ENCODE data around the gene ITGB7.

Gene ITGB7

DNA sequence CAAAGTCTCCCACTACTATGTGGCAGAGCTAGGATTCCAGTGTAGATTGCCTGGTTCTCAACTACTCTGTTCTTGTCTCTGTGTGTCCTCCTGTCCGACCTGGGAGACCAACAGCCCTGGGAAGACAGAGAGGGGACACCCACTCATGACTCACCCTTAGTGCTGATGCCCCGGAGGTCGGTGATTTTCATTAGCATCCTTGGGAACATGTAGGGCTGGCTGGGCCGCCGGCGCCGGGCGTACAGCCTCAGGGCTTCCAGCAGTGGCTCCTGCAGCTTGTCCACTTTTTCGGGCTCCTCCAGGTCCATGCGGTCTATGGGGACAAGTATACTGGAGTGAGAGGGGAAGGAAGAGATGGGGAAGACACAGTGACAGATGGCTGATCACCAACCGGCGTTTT, 5.9 kb upstream of the ITGB7 start:
- Histone ChIP-seq H3K4me3 (ENCODE audit: control insufficient read depth in 1 of 7, extremely low read depth in 1 of 7, insufficient read depth in 4 of 7, low read depth in 2 of 7, low read length in 6 of 7) (no peak overlapping the region), H3K36me3 (ENCODE audit: control insufficient read depth in 4 of 4, insufficient read depth in 4 of 4, low read length in 3 of 4) (peaks cover 0 to 5% (median 2%) of the 10 kb centered on the region in 4 experiments), H3K9me3 (ENCODE audit: control extremely low read depth in 1 of 5, control insufficient read depth in 4 of 5, insufficient read depth in 2 of 5, low read depth in 1 of 5, low read length in 4 of 5) (no peaks in the 10 kb centered on the region), H3K4me1 (ENCODE audit: control extremely low read depth in 1 of 4, control insufficient read depth in 4 of 4, insufficient read depth in 4 of 4, low read length in 3 of 4) (peaks cover 5 to 65% (median 55%) of the 10 kb centered on the region in 4 experiments), H3K27me3 (replicated peaks in 2 of 5; ENCODE audit: control insufficient read depth in 4 of 5, insufficient read depth in 5 of 5, low read length in 4 of 5) (no peaks in the 10 kb centered on the region), H3K27ac (ENCODE audit: insufficient read depth in 1 of 2, low read depth in 1 of 2, low read length in 2 of 2, poor library complexity in 1 of 2, severe bottlenecking in 2 of 2) (no peak overlapping the region)
- WGBS (ENCODE audit: insufficient coverage) = 67% methylated on average over 11 of the region's 12 CpGs
- CTCF ChIA-PET = interaction anchor here (0.8 to 18.0 kb wide), 15 partner anchors 13 to 303 kb away, joined by 3 to 399 read pairs (median 23); partner anchors contain the start of genes AAAS, CSAD, ESPL1 and MYG1
- POLR2A ChIA-PET = interaction anchor here (1.0 kb wide), 1 partner anchor 39 kb away, joined by 3 read pairs; a partner anchor contains a TSS
- no peak for DNase-seq

DNA sequence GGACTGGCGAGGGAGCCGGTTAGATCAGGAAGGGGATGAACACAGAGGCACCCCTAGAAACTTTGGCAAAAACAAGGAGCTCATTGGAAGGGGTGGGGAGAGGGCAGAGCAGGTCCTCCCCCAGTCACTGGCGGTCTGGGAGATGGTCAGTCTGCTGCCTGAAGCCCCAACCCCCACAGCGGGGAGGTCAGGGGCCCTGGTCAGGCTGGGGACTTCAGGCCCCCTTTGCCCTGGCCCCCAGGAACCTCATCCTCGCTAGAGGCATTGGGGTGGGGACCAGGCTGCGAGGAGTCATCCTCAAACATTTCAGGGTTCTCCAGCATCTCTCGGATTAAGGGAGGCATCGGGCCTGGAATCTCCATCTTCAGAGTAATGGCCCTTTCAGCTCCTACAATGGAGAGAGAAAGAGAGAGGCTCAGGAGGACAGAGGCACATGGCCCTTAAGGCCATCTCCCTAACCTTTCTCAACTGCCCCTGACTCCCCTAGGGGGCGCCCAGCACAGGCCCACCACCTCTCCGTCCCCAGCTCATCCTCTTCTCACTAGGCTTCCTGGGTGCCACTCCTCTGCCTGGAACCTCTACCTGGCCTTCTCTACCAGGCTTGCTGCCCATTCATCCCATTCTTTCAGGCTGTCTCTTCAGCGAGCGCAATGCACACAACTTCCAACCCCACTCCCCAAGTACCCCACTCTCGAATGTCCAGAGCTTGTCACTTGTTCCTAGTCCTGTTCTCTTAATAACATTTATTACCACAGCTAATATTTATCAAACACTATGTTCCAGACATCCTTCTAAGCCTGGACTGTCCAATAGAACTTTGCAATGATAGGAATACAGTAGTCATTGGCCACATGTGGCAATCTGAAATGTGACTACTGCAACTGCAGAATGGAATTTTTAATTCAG, 4.7 kb upstream of the ITGB7 start:
- WGBS (ENCODE audit: insufficient coverage) = 89% methylated on average over 10 of the region's 13 CpGs
- POLR2A ChIA-PET = no interaction called here
- Histone ChIP-seq H3K9me3 (ENCODE audit: control extremely low read depth in 1 of 5, control insufficient read depth in 4 of 5, insufficient read depth in 2 of 5, low read depth in 1 of 5, low read length in 4 of 5) (no peaks in the 10 kb centered on the region), H3K27me3 (replicated peaks in 2 of 5; ENCODE audit: control insufficient read depth in 4 of 5, insufficient read depth in 5 of 5, low read length in 4 of 5) (no peaks in the 10 kb centered on the region), H3K4me3 (ENCODE audit: control insufficient read depth in 1 of 7, extremely low read depth in 1 of 7, insufficient read depth in 4 of 7, low read depth in 2 of 7, low read length in 6 of 7) (no peak overlapping the region), H3K27ac (ENCODE audit: insufficient read depth in 1 of 2, low read depth in 1 of 2, low read length in 2 of 2, poor library complexity in 1 of 2, severe bottlenecking in 2 of 2) (no peak overlapping the region), H3K36me3 (ENCODE audit: control insufficient read depth in 4 of 4, insufficient read depth in 4 of 4, low read length in 3 of 4) (peaks cover 0 to 5% (median 2%) of the 10 kb centered on the region in 4 experiments), H3K4me1 (ENCODE audit: control extremely low read depth in 1 of 4, control insufficient read depth in 4 of 4, insufficient read depth in 4 of 4, low read length in 3 of 4) (peaks cover 8 to 65% (median 53%) of the 10 kb centered on the region in 4 experiments)
- DNase-seq = no peak
- CTCF ChIA-PET = interaction anchor here (0.9 to 18.0 kb wide), 17 partner anchors 12 to 204 kb away, joined by 3 to 399 read pairs (median 18); partner anchors contain the start of genes AAAS, CSAD, ESPL1 and MYG1

DNA sequence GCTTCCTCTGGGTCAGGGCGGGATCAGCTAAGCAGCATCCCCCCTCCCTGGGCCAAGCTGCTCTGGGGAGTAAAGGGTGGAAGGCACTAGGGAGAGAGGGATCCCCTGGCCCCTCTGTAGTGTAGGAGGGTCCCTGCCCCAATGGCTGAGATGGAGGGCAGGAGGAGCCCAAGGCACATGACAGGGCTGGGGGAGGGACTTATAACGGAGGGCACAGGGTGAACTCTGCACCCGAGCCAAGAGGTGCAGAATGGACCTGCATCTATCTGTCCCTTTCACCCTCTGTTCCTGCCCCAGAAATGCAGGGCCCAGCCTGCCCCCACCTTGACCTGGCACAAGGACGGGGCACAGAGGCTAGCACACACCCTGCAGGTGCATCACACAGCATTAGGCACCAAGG, 3.8 kb upstream of the ITGB7 start:
- H3K9me3 ChIP-seq (ENCODE audit: control extremely low read depth in 1 of 5, control insufficient read depth in 4 of 5, insufficient read depth in 2 of 5, low read depth in 1 of 5, low read length in 4 of 5) = no peaks in the 10 kb centered on the region
- peaks cover 0 to 5% (median 2%) of the 10 kb centered on the region in 4 experiments for H3K36me3 ChIP-seq (ENCODE audit: control insufficient read depth in 4 of 4, insufficient read depth in 4 of 4, low read length in 3 of 4)
- no peak overlapping the region for H3K27ac ChIP-seq (ENCODE audit: insufficient read depth in 1 of 2, low read depth in 1 of 2, low read length in 2 of 2, poor library complexity in 1 of 2, severe bottlenecking in 2 of 2)
- CTCF ChIA-PET = interaction anchor here (1.4 to 18.0 kb wide), 11 partner anchors 11 to 135 kb away, joined by 5 to 399 read pairs (median 35); partner anchors contain the start of genes AAAS, CSAD, ESPL1 and MYG1
- WGBS (ENCODE audit: insufficient coverage) = 93% methylated on average over 2 of the region's 4 CpGs
- POLR2A ChIA-PET = no interaction called here
- no peaks in the 10 kb centered on the region for H3K27me3 ChIP-seq (replicated peaks in 2 of 5; ENCODE audit: control insufficient read depth in 4 of 5, insufficient read depth in 5 of 5, low read length in 4 of 5)
- no peak for DNase-seq
- no peak overlapping the region for H3K4me3 ChIP-seq (ENCODE audit: control insufficient read depth in 1 of 7, extremely low read depth in 1 of 7, insufficient read depth in 4 of 7, low read depth in 2 of 7, low read length in 6 of 7)
- peaks cover 9 to 65% (median 53%) of the 10 kb centered on the region in 4 experiments for H3K4me1 ChIP-seq (ENCODE audit: control extremely low read depth in 1 of 4, control insufficient read depth in 4 of 4, insufficient read depth in 4 of 4, low read length in 3 of 4)

DNA sequence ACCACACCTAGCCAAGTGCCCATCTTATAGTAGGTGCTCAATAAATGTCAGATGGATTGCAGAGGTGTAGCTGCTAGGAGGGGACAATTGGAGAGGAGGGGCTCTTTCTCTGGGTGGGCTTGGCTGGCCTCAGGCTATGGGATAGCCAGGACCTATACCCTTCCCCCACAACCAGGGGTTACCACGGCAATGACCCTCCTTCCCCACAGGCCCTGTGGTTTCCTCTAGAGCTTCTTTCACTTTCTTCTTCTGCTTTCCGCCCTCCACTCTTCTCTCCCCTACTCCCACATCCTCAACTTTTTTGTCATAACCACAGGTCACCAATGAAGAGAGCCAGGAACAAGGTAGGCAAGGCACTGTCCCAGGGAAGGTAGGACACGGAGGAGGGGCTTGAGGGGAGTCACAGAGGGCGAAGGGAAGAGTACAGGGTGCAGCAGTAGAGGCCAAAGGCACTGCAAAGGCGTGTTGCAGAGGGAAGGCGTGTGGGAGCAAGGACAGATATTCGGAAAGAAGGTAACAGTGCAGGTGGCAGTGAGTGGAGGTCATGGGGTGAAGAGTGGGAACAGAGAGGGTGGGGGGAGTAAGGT, 1.9 kb upstream of the ITGB7 start:
- Histone ChIP-seq H3K9me3 (ENCODE audit: control extremely low read depth in 1 of 5, control insufficient read depth in 4 of 5, insufficient read depth in 2 of 5, low read depth in 1 of 5, low read length in 4 of 5) (no peaks in the 10 kb centered on the region), H3K27ac (ENCODE audit: insufficient read depth in 1 of 2, low read depth in 1 of 2, low read length in 2 of 2, poor library complexity in 1 of 2, severe bottlenecking in 2 of 2) (peak overlapping the region; percentile 58 to 74), H3K4me1 (ENCODE audit: control extremely low read depth in 1 of 4, control insufficient read depth in 4 of 4, insufficient read depth in 4 of 4, low read length in 3 of 4) (peaks cover 9 to 58% (median 42%) of the 10 kb centered on the region in 4 experiments), H3K36me3 (ENCODE audit: control insufficient read depth in 4 of 4, insufficient read depth in 4 of 4, low read length in 3 of 4) (peaks cover 0 to 5% (median 2%) of the 10 kb centered on the region in 4 experiments), H3K27me3 (replicated peaks in 2 of 5; ENCODE audit: control insufficient read depth in 4 of 5, insufficient read depth in 5 of 5, low read length in 4 of 5) (no peaks in the 10 kb centered on the region), H3K4me3 (ENCODE audit: control insufficient read depth in 1 of 7, extremely low read depth in 1 of 7, insufficient read depth in 4 of 7, low read depth in 2 of 7, low read length in 6 of 7) (peak overlapping the region in 6 of 7 experiments; percentile 32 to 78 (median 66))
- DNase-seq = peak in 2 of 3 donors; percentile 74
- ChIA-PET POLR2A (interaction anchor here (0.6 kb wide), 1 partner anchor 36 kb away, joined by 4 read pairs; no protein-coding TSS in a partner anchor), CTCF (interaction anchor here (0.7 to 18.0 kb wide), 13 partner anchors 9 to 162 kb away, joined by 3 to 399 read pairs (median 10); partner anchors contain the start of genes AAAS, ESPL1, MYG1 and PFDN5)
- WGBS (ENCODE audit: insufficient coverage) = 24% methylated on average over 6 of the region's 7 CpGs

DNA sequence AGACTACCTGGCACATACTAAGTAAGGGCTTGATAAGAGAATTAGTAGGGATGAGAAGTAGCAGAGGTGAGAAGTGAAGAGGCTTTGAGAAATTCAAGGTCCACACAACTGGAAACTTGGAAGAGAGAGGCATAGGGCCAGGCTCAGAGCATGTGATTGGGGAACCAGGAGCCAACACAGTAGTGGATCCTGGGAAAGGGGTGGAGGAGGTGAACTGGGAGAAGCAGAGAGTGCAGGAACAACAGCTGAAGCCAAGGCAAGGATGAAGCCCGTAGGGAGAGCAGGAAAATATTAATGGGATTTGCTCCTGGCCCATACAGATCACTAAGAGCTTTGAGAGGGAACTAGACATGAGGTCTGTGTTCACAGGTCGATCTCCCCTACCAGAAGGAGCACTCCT, 1.4 kb upstream of the ITGB7 start:
- Histone ChIP-seq H3K36me3 (ENCODE audit: control insufficient read depth in 4 of 4, insufficient read depth in 4 of 4, low read length in 3 of 4) (peaks cover 0 to 5% (median 2%) of the 10 kb centered on the region in 4 experiments), H3K4me1 (ENCODE audit: control extremely low read depth in 1 of 4, control insufficient read depth in 4 of 4, insufficient read depth in 4 of 4, low read length in 3 of 4) (peaks cover 9 to 58% (median 38%) of the 10 kb centered on the region in 4 experiments), H3K4me3 (ENCODE audit: control insufficient read depth in 1 of 7, extremely low read depth in 1 of 7, insufficient read depth in 4 of 7, low read depth in 2 of 7, low read length in 6 of 7) (peak overlapping the region in 3 of 7 experiments; percentile 55 to 78 (median 76)), H3K27me3 (replicated peaks in 2 of 5; ENCODE audit: control insufficient read depth in 4 of 5, insufficient read depth in 5 of 5, low read length in 4 of 5) (no peaks in the 10 kb centered on the region), H3K27ac (ENCODE audit: insufficient read depth in 1 of 2, low read depth in 1 of 2, low read length in 2 of 2, poor library complexity in 1 of 2, severe bottlenecking in 2 of 2) (peak overlapping the region; percentile 58 to 74), H3K9me3 (ENCODE audit: control extremely low read depth in 1 of 5, control insufficient read depth in 4 of 5, insufficient read depth in 2 of 5, low read depth in 1 of 5, low read length in 4 of 5) (no peaks in the 10 kb centered on the region)
- ChIA-PET POLR2A (no interaction called here), CTCF (interaction anchor here (0.7 to 18.0 kb wide), 12 partner anchors 8 to 161 kb away, joined by 3 to 399 read pairs (median 4); partner anchors contain the start of genes AAAS, ESPL1, MYG1 and PFDN5)
- WGBS (ENCODE audit: insufficient coverage) = 74% methylated on average over 2 of the region's 2 CpGs
- DNase-seq = no peak

DNA sequence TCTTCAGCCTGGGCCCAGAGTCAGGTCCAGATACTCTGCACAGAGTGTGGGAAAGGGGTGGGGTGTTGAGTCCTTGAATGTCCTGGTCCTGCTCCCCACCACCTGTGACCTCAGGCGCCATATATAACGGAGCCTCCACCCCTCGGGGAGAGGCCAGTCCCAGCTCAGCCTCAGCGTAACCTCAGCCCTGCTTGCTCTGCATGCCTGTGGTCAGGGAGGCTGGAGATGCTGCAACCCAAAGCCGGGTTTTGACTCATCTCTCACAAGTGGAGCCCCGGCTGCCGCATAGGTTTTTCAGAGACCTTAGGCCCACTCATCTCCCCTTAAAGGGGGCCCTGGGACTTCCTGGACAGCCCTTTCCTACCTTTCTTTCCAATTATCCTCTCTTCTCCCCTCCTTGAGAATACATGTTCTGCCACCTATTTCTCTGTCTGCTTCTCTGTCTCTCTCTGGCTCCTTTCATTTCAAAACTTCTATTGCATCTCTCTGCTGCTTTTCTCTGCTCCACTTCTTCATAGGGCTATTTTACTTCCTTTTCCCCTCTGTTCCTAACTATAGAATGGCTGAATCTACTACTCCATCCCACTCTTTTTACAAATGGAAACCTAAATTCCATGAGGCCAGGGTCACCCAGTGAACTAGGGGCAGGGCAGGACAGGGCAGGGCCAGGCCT, 1.2 kb downstream of the ITGB7 start:
- DNase-seq = no peak
- 93% methylated on average over 6 of the region's 7 CpGs for WGBS (ENCODE audit: insufficient coverage)
- H3K36me3 ChIP-seq (ENCODE audit: control insufficient read depth in 4 of 4, insufficient read depth in 4 of 4, low read length in 3 of 4) = peaks cover 0 to 1% (median 0%) of the 10 kb centered on the region in 4 experiments
- H3K27ac ChIP-seq (ENCODE audit: insufficient read depth in 1 of 2, low read depth in 1 of 2, low read length in 2 of 2, poor library complexity in 1 of 2, severe bottlenecking in 2 of 2) = no peak overlapping the region
- H3K4me3 ChIP-seq (ENCODE audit: control insufficient read depth in 1 of 7, extremely low read depth in 1 of 7, insufficient read depth in 4 of 7, low read depth in 2 of 7, low read length in 6 of 7) = no peak overlapping the region
- H3K27me3 ChIP-seq (replicated peaks in 2 of 5; ENCODE audit: control insufficient read depth in 4 of 5, insufficient read depth in 5 of 5, low read length in 4 of 5) = no peaks in the 10 kb centered on the region
- POLR2A ChIA-PET = no interaction called here
- peaks cover 12 to 64% (median 40%) of the 10 kb centered on the region in 4 experiments for H3K4me1 ChIP-seq (ENCODE audit: control extremely low read depth in 1 of 4, control insufficient read depth in 4 of 4, insufficient read depth in 4 of 4, low read length in 3 of 4)
- CTCF ChIA-PET = interaction anchor here (0.6 to 18.0 kb wide), 10 partner anchors 5 to 64 kb away, joined by 3 to 299 read pairs (median 3); partner anchors contain the start of genes ESPL1 and ITGB7
- H3K9me3 ChIP-seq (ENCODE audit: control extremely low read depth in 1 of 5, control insufficient read depth in 4 of 5, insufficient read depth in 2 of 5, low read depth in 1 of 5, low read length in 4 of 5) = no peaks in the 10 kb centered on the region

Measured in common myeloid progenitor, CD34-positive (primary cell).